HG03095 (cell line): Measurements from ENCODE around the gene ZFYVE19.

Experiments
- ATAC-seq: cut with Tn5 transposase; IDR thresholded peaks from one replicate; pipeline ENCODE4 v1.9.1; 2021; ENCODE audit warnings: moderate library complexity; ENCODE audit not compliant: unreplicated experiment

Gene ZFYVE19

GRCh38 chr15:40812721-40813425 is 6.0 kb downstream of the ZFYVE19 start:
- ATAC-seq = no peak

GRCh38 chr15:40815042-40815698 is 8.3 kb downstream of the ZFYVE19 start:
- no peak for ATAC-seq

- ATAC-seq = no peak
Observed at GRCh38 chr15:40819048-40819447, 12.2 kb downstream of the ZFYVE19 start.

GRCh38 chr15:40821195-40821594 is 14.3 kb downstream of the ZFYVE19 start:
- no peak for ATAC-seq

GRCh38 chr15:40823572-40824343 is 16.9 kb downstream of the ZFYVE19 start:
- ATAC-seq = no peak

GRCh38 chr15:40825661-40826422 is 19.0 kb downstream of the ZFYVE19 start:
- no peak for ATAC-seq

- ATAC-seq = no peak
Observed at GRCh38 chr15:40826423-40827075, 19.7 kb downstream of the ZFYVE19 start.

GRCh38 chr15:40828447-40829036 is 21.7 kb downstream of the ZFYVE19 start, which contains the start of gene PPP1R14D:
Gene PPP1R14D (minus strand): TSS chr15:40828708. CDS start chr15:40828641, 67 bp downstream.
- ATAC-seq = no peak

GRCh38 chr15:40829115-40829514 is 22.2 kb downstream of the ZFYVE19 start:
- no peak for ATAC-seq

GRCh38 chr15:40830884-40831283 is 24.0 kb downstream of the ZFYVE19 start:
- no peak for ATAC-seq

- ATAC-seq = no peak
Observed at GRCh38 chr15:40831861-40832260, 25.0 kb downstream of the ZFYVE19 start.

GRCh38 chr15:40832903-40833302 is 26.0 kb downstream of the ZFYVE19 start:
- ATAC-seq = no peak

GRCh38 chr15:40836020-40836419 is 29.1 kb downstream of the ZFYVE19 start:
- no peak for ATAC-seq

GRCh38 chr15:40838756-40839155 is 31.9 kb downstream of the ZFYVE19 start:
- no peak for ATAC-seq

- ATAC-seq = no peak
Observed at GRCh38 chr15:40841741-40842140, 34.9 kb downstream of the ZFYVE19 start.

GRCh38 chr15:40843261-40843884 is 36.5 kb downstream of the ZFYVE19 start:
- ATAC-seq = no peak

- ATAC-seq = no peak
Observed at GRCh38 chr15:40843885-40844695, 37.2 kb downstream of the ZFYVE19 start, which contains the start of gene SPINT1. Gene SPINT1 (plus strand): TSS chr15:40844048. CDS start chr15:40844555, 507 bp downstream.

GRCh38 chr15:40844696-40845030 is 37.8 kb downstream of the ZFYVE19 start:
- no peak for ATAC-seq

GRCh38 chr15:40845036-40845435 is 38.1 kb downstream of the ZFYVE19 start:
- ATAC-seq = no peak
